Activated gamma-delta T cell treated with Interleukin-2 at 50 U/mL for 16 hours (primary cell): ENCODE results near the gene MYH7.

Experiments
- DNase-seq: peaks from one replicate; pipeline ENCODE4 v3.0.0-alpha.2; 2020

The MYH7 gene

DNA sequence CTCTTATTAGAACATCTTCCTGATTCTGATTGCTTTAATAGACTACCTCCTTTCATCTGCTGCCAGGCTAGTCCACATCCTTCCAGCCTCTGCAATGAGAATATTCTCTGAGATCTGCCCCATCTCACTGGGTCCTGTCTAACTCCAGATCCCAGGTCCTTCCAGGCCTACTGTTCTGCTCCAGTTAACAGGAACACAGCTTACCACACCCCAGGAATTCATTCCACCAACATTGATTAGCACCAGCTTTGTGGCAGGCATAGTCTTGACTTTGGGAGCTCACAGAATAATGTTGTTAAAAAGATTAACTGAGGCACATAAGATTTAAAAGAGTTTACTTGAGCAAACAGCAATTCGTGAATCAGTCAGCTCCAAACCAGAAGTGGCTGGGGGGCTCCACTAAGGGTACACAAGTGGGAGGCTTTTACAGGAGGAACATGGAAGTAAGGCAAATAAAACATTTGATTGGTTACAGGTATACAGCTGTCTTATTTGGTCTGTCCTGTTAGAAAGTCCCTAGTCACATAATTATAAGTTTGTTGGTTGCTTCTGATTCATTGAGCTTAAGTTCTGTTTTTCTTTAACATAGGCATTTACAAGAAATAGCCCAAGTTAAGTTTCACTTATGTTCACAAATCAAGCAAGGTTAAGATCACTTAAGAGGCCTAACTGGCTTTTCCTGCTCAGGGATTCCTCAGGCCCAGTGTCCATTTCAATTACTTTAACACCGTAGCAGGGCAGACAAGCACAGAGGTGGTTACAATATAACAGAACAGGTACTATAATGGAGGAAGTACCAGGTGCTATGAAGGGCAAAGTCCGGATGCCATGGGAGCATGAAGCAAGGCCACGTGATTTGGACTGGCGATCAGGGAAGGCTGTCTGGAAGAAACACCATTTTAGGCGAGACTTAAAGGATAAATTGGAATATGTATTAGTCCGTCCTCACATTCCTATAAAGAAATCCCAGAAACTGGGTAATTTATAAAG lies 12.2 kb upstream of the MYH7 start:
- no peak for DNase-seq

- no peak for DNase-seq
Observed at GRCh38 chr14:23446291-23446851, 10.9 kb upstream of the MYH7 start.

DNA sequence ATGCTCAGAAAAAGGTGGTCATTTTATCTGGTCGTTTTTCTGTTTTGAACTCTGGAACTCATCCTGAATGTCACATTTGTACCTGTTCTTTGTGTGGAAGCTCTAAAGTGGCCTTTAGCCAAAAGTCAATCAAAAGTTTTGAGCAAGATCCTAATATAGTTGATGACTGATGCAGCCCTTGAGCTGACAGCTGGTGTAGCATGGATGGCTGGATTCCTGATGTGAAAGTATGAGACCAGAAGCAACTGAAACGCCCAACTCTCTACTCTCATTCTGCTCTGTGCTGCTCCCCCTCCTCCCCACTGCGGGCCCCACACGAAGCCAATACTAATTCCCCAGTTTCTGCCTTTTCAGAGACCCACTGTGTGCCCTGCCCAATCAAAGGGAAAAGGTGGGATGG lies 10.3 kb upstream of the MYH7 start:
- no peak for DNase-seq

DNA sequence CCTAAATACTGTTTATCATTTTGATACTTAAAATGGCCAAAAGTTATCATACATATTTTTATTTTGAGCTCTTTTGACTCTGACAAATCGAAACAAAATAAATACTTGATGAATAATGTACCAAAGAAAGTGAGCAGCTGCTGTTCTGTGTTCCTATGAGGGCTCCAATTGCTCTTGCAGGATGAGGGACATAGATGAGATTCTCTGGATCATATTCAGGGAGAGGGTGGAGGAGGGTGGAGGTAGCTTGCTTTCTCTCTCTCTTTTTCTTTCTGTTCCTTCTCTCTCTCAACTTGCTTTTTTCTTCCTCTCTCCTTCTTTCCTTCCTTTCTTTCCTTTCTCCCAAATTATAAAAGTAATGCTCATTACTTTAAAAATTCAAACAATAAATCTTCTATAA lies 8.9 kb upstream of the MYH7 start:
- no peak for DNase-seq

DNA sequence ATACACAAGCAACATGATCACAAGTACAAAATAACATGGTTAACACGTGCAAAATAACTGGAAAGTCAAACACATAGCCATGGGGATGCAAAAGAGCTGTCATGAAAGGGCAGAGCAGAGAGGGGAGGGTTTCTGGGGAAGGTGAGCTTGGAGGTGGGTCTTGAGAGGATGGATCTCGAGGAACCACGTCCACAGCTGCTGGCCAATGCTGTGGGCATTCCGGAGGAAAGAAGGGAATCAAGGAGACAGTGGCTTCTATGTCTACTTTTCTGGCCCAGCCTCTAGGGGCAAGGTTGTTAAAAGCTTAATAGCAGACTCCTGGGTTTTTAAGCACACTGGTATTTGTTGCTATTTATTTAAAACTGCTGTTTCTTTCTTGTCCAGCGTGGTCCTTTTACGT lies 8.4 kb upstream of the MYH7 start:
- no peak for DNase-seq

GRCh38 chr14:23443411-23443812 lies 8.0 kb upstream of the MYH7 start:
- no peak for DNase-seq

DNA sequence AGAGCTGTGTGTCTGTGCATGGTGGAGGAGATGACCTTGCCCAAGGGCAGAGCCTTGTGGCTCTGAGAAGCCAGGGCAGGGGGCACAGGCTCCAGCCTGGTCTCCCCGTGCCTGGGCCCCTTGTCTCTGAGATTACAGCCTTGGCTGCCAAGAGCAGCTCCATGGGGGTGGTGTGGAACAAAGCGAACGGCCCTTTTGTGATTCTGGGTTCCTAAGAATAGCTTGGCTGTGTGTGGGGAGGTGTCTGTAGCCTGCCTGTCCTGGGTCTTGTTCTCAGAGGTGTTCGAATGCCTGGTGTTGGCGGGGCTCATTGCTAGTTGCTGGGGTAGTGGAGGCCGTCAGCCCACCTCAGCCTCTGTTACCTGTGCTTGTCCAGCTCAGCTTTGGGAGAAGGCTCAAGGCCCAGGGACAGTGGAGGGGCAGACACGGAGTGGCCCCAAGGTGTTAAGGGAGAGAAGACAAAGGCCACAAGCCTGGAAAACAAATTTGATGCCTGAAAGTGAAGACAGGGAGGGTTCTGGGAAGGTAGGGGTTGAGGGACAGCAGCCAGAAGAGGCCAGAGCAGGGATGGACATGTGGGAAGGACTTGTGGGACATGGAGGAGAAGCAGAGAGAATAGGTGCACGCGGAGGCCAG lies 7.4 kb upstream of the MYH7 start:
- no peak for DNase-seq

DNA sequence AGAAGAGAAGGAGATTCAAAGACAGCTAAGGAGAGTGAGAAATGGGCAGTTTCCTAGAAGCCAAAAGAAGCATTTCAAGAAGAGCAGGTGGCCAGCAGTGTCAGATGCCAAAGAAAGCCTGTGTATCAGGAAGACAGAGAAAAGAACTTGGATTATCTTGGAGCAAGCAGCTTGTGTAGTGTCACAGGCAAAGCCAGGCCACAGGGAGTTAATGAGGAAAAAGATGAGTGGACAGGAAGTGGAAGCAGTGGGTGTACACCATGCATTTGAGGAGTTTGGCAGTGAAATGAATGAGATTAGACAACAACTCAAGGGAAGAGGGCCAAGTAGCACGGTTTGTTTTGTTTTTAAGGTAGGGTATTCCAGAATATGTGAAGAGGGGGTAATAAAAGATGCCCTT lies 5.6 kb upstream of the MYH7 start:
- no peak for DNase-seq

DNA sequence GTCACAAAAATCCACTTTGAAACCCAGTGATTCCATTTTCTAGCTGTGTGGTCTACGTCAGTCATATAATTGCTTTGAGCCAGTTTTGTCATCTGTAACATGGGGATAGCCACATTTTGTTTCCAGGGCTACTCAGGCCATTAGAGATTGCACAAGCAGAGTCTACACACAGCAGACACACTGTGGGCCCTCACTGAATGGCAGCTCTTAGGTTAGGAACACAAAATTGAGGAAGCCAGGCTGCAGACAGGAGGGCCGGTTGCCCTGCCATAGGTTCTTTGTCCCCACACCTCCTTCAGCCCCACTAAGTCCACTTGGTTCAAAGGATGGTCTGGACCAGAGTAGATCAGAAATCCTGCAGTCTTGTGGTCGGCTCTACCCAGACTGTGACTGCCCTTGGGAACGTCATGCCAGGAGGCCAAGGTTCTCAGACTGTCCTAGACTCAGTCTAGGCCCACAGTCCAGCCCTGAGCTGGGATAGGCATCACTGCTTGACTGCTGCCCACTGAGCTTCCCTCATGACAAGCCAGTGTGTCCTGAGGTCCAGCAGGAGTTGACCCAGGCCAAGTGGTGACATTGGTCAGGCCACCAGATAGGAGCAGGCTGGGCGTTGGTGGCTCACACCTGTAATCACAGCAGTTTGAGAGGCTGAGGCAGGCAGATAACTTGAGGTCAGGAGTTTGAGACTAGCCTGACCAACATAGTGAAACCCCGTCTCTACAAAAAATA lies 3.8 kb upstream of the MYH7 start:
- DNase-seq: no peak

DNA sequence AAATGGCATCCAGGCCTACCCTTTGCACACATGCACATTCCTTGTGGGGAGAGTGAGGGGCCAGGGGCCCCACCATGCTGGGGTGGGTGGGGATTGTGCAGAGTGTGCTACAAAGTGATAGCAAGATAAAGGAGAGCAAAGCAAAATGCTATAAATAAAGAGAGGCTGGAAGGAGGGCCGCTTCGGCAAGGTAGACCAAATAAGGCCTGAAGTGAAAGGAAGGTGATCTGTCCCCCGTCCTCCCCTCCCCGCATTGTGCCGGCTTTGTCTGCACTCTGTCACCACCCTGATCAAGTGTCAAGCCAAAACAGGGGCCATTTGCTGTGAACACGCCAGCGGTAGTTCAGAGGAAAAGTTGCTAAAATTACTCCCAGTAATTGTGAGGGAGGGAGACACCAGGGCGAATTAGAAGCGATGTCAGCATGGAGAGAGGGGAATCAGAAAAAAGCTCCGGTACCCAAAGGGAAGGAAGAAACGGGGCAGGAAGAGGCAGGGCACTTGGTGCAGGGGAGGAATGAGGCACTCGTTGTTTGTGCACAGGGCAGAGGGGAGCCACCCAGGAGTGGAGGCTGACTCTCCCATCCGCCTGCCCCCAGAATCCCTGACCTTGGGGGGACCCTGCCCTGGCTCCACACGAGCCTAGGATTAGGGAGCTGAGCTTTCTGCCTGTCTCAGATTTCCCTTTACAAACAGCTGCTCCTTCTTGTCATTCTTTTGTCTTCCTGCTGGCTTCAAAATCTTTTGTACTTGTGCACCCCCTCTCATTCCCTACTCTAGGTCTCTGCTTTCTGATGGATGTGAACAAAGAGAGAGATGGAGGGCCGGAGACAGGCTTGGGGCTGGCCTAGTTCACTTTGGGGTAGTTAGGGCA lies 2.9 kb upstream of the MYH7 start:
- DNase-seq: no peak

- no peak for DNase-seq
Observed at GRCh38 chr14:23437133-23438100, 2.0 kb upstream of the MYH7 start.

DNA sequence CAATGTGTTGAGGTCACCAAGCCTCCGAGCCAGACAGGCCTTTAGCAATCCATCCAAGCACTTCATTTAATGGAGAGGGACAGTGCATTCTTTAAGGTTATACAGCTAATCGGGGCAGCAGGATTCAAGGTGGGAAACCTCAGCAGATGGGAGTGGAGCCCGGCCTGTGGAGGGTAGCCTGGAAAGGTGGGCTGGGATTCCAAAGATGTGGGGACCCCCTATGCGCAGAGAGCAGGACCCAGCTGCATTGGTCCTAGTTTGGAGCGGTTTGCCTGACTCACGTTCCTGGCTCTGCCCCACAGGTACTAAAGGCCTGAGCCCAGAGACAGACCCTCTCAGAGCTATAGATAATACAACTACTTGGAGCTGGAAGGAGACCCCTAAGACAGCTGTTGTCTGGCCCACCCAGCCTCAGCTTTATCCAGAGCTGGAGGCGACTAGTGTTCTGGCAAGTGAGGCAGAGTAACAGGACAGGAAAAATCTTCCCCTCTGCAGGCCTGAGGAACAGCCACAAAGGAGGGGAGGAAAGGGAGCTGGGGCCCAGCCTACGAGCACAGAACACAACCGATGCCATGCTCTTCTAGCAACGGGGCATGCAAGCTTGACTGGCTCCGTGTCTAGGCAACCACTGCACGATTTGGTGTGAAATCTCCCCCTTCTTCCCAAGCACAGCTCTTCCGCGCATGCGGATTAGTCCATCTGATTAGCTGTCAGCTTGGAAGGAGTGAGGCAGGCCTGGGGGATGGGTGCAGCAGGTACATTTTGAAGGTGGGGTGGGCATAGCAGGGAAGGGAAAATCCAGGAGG lies 1.1 kb upstream of the MYH7 start:
- DNase-seq: no peak

DNA sequence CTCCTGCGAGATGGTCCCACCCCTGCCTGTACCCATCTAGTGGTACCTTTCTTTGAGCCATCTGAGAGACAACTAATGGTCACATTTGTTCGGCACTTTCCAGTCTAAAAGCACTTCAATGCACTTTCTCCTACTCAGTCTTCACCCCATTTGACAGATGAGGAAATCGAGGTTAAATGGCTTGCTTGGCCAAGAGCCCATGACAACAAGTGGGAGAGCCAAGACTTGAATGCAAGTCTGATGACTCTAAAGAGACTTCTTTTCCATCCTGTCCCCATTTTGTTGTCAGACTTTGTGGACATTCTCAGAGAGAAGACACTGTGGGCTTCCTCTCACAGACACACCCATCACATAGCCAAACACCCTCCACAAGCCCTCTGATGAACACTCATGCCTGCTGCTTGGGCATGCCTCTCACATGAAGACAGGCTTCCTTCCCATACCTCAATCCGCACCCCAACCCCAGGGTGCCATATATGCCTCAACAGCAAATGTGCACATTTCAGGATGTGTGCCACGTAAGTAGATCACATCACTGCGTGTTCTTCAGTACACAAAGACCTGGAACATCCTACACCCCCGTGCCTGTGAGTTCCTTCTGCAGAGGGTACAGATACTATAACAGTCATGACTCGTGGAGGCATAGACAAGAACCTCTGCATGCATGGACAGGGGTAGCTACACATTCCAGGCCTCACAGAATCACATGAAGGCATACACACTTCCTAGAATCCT lies 805 bp downstream of the MYH7 start:
- no peak for DNase-seq

- no peak for DNase-seq
Observed at GRCh38 chr14:23433457-23433856, 2.0 kb downstream of the MYH7 start.

DNA sequence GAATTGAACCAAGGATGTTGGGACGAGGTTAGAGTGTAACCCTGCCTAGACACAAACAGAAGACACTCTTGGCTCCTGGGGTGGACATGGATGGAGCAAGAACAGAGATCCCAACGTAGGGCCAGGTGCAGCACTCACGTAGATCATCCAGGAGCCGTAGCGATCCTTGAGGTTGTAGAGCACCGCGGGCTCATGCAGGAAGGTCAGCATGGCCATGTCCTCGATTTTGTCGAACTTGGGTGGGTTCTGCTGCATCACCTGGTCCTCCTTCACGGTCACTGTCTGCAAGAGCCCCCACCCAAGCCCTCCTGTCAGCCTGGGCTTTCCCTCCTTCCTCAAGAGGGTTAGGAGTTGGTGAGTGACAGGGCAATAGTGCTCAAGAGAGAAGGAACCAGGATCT lies 2.5 kb downstream of the MYH7 start:
- no peak for DNase-seq

DNA sequence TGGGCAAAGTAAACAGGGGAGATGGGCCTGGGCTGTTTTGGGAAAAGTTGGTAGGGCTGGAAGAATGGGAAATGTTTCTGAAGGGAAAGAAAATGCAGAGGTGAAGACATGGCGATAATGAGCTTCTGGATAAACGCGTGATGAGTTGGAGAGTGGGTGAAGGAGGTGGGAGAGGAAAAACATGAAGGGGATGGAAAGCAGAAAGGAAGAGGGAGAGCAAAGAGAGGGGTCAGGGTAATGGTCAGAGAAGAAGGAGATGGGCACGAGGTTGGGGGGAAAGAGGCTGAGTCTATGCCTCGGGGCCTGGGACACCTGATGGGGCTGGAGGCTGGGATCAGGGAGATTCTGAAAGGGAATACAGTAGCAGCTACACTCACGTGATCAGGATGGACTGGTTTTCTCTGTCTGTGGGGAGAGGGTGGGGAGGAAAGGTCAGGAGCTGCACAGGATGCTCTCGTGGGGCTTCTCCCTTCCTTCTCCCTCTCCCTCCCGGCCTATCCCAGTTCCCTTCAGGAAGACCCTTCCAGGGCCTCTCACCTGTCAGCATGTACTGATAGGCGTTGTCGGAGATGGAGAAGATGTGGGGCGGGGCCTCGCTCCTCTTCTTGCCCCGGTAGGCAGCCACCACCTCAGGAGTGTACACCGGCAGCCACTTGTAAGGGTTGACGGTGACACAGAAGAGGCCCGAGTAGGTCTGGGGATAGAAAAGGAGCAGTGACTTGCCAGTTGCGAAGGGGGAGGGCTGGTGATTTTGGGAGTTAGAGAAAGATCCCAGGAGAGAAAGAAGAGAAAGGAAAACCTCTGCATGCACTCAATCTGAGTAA lies 3.1 kb downstream of the MYH7 start:
- no peak for DNase-seq

GRCh38 chr14:23431486-23431885 lies 4.0 kb downstream of the MYH7 start:
- DNase-seq: no peak

GRCh38 chr14:23430723-23431085 lies 4.8 kb downstream of the MYH7 start:
- no peak for DNase-seq
